HepG2 (cell line): ENCODE measurements around the gene ZDHHC14. TPM values are rescaled to one million over a fixed set of nuclear protein-coding genes. Genes with fewer than 3 reads are reported as not detected.

Experiments used
- ARID5B ChIP-seq: IDR thresholded peaks from 2 replicates; pipeline ENCODE4 v1.4.0; 2020; ENCODE audit warnings: mild to moderate bottlenecking, missing genetic modification reagents
- DBP ChIP-seq: sonication (generic); formaldehyde crosslinking; IDR thresholded peaks from 2 replicates; pipeline ENCODE4 v1.4.0; 2020; ENCODE audit warnings: missing genetic modification reagents; ENCODE audit errors: not compliant biosample characterization
- EP300 ChIP-seq, 3 experiments: sonication (generic) in 1 of 3; formaldehyde crosslinking in 1 of 3; IDR thresholded peaks; 2 replicates each; pipeline versions ENCODE4 v1.5.1 to v1.6.1; 2011 to 2020; ENCODE audit warnings: low read depth in 2 of 3, low read length in 2 of 3, borderline replicate concordance in 1 of 3, improper control_type of control experiment in 1 of 3, mild to moderate bottlenecking in 1 of 3, missing genetic modification reagents in 1 of 3, moderate library complexity in 1 of 3
- GABPB1 ChIP-seq: IDR thresholded peaks from 2 replicates; pipeline ENCODE4 v1.6.1; 2016; ENCODE audit warnings: mild to moderate bottlenecking, missing genetic modification reagents, moderate library complexity, missing compliant biosample characterization
- MED13 ChIP-seq: sonication (generic); formaldehyde crosslinking; IDR thresholded peaks from 2 replicates; pipeline ENCODE4 v1.5.0; 2020; ENCODE audit warnings: missing genetic modification reagents
- MEIS1 ChIP-seq: sonication (generic); formaldehyde crosslinking; IDR thresholded peaks from 2 replicates; pipeline ENCODE4 v1.9.0; 2021; ENCODE audit warnings: mild to moderate bottlenecking, missing genetic modification reagents, moderate library complexity, borderline replicate concordance
- PHF8 ChIP-seq: sonication (generic); formaldehyde crosslinking; IDR thresholded peaks from 2 replicates; pipeline ENCODE4 v1.5.0; 2020; ENCODE audit warnings: missing genetic modification reagents
- PRDM15 ChIP-seq: sonication (generic); formaldehyde crosslinking; IDR thresholded peaks from 2 replicates; pipeline ENCODE4 v1.4.0; 2020; ENCODE audit warnings: missing genetic modification reagents
- SIN3B ChIP-seq: fragments of 150-350 bp; IDR thresholded peaks from 2 replicates; pipeline ENCODE4 v1.6.1; 2014; ENCODE audit warnings: low read length
- ZBTB20 ChIP-seq: sonication (generic); formaldehyde crosslinking; IDR thresholded peaks from 2 replicates; pipeline ENCODE4 v1.8.1; 2023; ENCODE audit warnings: missing genetic modification reagents, low read depth, mild to moderate bottlenecking, borderline replicate concordance
- ZNF652 ChIP-seq: IDR thresholded peaks from 2 replicates; pipeline ENCODE4 v1.6.1; 2016; ENCODE audit warnings: low read depth, borderline replicate concordance
- polyA plus RNA-seq, 8 experiments: library from polyadenylated mRNA; depleted of rRNA in 3 of 8; stranded (reverse) in 7 of 8; unstranded in 1 of 8; fragments of >200 nt; fragmentation: Illumina TruSeq in 4 of 8; extraction: Trizol in 4 of 8; gene quantifications; 2 replicates each; pipeline versions ENCODE4 v1.2.1 to v1.2.3, GENCODE V29; 2011 to 2016; ENCODE audit warnings: low read depth in 4 of 8, missing spikeins in 1 of 8, mixed read lengths in 1 of 8; ENCODE audit not compliant: insufficient read depth in 1 of 8
- total RNA-seq, 5 experiments: library from RNA; depleted of rRNA; stranded (reverse); fragments of >200 nt; fragmentation: Illumina TruSeq; extraction: Trizol; gene quantifications; 2 replicates each; pipeline ENCODE4 v1.2.3, GENCODE V29; 2016; ENCODE audit warnings: low read depth in 1 of 5

The ZDHHC14 gene
- total and polyA plus RNA-seq, 2 of the 13 experiments (the other 11 are each of a cell fraction or from before 2014, with no cell fraction given) = 3.7 to 9.5 TPM

- TF ChIP-seq ARID5B = no peak
- TF ChIP-seq SIN3B = no peak
- no peak for TF ChIP-seq GABPB1 (CRISPR knock-in tag)
- TF ChIP-seq PRDM15 (CRISPR knock-in tag) = no peak
- TF ChIP-seq ZNF652 (CRISPR knock-in tag) = no peak
- no peak for TF ChIP-seq EP300 (IDR thresholded peaks at IDR 0.05; ENCODE audit: low read depth in 2 of 2, low read length in 2 of 2)
- TF ChIP-seq EP300 (CRISPR knock-in tag; IDR thresholded peaks at IDR 0.05; ENCODE audit: borderline replicate concordance) = no peak
- TF ChIP-seq MED13 (CRISPR knock-in tag) = no peak
- TF ChIP-seq PHF8 = no peak
- no peak for TF ChIP-seq MEIS1
- no peak for TF ChIP-seq ZBTB20 (CRISPR knock-in tag)
- no peak for TF ChIP-seq DBP
These were observed 240.0 kb downstream of the ZDHHC14 start (continued) for GRCh38 chr6:157620944-157621343.
